NB4 (cell line): Measurements from ENCODE around the gene DEPDC4.

Source experiments
- CTCF ChIP-seq: IDR thresholded peaks from one replicate; pipeline ENCODE4 v1.5.1; 2012; ENCODE audit warnings: low read depth, low read length
- MAX ChIP-seq: IDR thresholded peaks from 2 replicates; pipeline ENCODE4 v1.6.1; 2011; ENCODE audit warnings: low read depth, low read length
- MYC ChIP-seq: IDR thresholded peaks from 2 replicates; pipeline ENCODE4 v1.6.1; 2011; ENCODE audit warnings: low read depth, low read length
- POLR2A ChIP-seq: IDR thresholded peaks from 2 replicates; pipeline ENCODE4 v1.6.1; 2011; ENCODE audit warnings: mild to moderate bottlenecking; ENCODE audit not compliant: insufficient read length; ENCODE audit errors: extremely low read depth

GRCh38 chr12:100229876-100230275 is 37.0 kb downstream of the DEPDC4 start:
- TF ChIP-seq CTCF (no peak), POLR2A (no peak), MYC (no peak), MAX (no peak)
